GM18507 (cell line): ENCODE results near the gene ANTXR1.
"Not testable (repeated sequence)": the region's sequence is repeated elsewhere in the genome, so short reads cannot be mapped to it uniquely, and the experiment has no call there.

Experiments used
- DNase-seq: peaks from one replicate; pipeline ENCODE4 v3.0.0; 2011; ENCODE audit warnings: low read depth; ENCODE audit not compliant: insufficient read length; ENCODE audit errors: extremely low spot score
- FAIRE-seq: peaks from 2 replicates; lab custom pipeline; 2011; peaks lifted over from hg19 to GRCh38; lab: Jason Lieb, UNC

The ANTXR1 gene

DNA sequence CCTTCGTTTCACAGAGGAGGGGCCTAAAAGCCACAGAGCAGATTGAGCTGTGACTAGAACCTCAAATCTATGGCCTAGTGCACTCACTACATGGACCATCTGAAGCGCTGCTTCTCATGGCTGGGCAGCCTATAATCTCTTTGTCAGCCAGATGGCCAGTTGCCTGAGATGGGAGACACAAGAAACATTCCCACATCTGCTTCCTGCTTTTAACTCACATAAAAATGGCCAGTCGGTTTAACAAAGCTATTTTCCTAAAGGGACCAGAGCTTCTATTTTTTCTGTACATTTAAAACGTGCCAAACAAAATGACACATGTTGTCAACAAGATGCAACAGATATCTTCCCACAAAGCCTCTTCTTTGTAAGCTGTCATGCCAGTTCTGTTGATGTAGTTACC lies 200.2 kb downstream of the ANTXR1 start:
- no peak for DNase-seq
- no peak for FAIRE-seq

DNA sequence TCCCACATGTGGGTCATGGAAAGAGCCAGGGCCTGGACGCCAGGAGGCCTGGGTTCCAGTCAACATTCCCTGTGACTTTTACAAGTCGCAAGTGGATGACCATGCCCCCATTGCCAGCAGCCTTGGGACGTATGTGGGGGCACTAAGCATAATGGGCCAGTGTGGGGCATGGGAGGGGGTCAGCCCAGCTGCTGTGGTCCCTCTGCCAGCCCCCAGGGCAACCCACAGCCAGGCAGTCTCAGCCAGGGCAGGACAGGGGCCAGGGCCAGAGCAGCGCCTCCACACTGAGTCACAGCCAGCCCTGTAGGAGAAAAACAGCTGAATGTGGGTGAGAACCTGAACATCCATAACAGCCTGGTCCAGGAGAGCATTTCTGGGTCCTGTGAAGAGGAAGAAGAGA lies 200.8 kb downstream of the ANTXR1 start:
- DNase-seq: no peak
- no peak for FAIRE-seq

DNA sequence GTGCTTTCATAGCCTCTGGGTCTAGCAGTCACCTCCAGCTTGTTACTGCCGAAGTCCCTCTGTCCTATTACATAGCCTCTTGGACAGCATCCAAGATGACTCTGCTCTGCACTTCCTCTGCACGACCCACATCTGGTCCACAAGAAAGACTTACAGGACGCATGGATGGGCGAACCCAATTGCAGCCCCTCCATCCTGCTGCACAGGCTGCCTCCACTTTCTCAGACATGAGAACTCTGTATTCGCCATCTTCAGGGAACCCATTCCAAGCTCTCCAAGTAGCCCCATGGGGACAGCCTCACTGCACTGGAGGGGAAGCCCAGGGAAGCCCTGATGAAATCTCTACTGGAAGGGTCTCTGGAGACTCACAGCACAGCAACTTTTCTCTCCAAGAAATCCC lies 201.9 kb downstream of the ANTXR1 start:
- no peak for DNase-seq
- no peak for FAIRE-seq

DNA sequence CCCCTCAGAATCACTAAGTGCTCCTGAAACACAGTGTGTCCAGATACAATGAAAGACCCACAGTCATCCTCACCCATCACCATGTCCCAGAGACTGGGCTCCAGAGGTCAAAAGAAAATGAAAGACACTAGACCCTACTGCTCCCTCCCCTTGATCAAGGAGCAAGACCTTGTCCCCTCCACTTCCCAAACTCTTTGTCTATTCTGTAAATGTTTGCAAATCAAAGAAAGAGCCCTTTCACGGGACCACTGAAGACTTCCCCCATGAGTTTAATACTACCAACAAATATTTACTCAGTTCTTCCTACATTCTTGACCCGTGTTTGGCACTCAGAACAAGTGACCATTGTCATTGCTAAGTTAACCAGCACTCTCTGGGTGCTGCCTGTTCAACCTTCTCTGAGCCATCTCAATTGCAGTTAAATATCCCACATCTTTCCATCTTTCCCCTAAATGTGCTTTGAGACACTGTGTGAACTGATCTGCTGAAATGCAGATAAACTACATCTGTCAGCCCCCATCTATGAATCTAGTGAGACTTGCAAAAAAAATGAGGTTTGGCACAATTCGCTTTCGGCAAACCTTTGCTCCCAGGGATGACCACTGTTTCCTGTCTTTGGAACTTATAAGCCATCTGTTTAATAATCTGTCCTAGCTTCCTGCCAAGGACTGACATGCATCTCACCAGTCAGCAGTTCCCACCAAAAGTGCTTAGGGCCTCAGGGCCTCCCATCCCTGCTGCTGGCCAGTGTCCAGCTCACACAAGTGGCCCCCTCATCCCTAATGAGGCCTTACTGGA lies 203.8 kb downstream of the ANTXR1 start:
- no peak for FAIRE-seq
- no peak for DNase-seq

- no peak for FAIRE-seq
Observed at GRCh38 chr2:69217333-69218080, 204.5 kb downstream of the ANTXR1 start.

DNA sequence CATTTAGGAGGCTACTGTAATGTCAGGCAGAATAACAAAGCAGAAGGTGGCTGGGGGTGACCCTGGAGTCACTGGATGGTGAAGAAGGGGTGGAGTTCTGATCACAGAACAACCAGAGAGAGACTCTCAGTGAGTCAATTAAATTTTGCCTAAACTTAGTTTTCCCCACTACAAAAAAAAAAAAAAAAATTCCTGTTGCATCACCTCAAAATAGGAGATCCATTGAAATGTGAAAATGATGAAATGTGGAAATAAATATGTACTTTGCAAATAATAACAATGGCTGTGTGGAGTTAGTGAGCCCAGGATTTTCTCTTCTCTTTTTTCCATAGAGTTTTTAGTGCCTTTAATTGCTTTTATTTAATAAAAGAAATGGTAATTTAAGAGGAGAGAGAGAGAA lies 208.5 kb downstream of the ANTXR1 start:
- FAIRE-seq (no peak), DNase-seq (no peak)

More at GRCh38 chr2:69217333-69218080, 204.5 kb downstream of the ANTXR1 start:
- DNase-seq: no peak

DNA sequence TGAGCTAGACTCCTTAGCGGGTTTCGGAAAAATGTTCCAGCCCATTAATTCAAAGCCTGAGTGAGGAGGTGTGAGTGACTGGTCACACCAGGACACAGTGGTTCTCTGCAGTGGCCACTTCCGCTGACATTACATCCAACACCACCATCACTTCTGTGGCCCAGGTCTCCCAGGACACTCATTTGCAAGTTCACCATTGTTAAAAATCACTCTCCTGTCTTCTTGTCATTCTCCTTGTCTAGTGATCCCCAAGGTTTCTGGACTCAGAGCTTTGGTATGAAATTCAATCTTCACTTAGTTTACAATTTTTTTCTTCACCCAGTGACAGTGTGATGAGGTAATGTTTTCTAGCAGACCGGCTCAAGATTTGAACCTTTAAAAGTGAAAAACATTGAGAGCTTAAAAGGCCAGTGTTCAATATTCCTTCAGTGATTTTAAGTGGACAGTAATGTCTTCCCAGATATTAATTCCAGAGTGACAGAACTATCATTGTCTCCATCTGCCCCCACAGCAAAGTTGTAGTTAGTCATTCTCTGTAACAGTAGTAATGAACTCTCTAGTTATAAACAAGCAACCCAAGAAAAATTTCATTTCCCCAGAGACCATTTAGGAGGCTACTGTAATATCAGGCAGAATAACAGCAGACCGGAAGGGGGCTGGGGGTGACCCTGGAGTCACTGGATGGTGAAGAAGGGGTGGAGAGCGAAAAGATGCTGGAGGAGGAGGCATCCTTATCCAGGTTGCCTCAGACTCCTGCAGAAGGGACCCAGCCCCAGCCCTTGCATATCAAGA lies 209.2 kb downstream of the ANTXR1 start:
- FAIRE-seq (no peak), DNase-seq (no peak)

DNA sequence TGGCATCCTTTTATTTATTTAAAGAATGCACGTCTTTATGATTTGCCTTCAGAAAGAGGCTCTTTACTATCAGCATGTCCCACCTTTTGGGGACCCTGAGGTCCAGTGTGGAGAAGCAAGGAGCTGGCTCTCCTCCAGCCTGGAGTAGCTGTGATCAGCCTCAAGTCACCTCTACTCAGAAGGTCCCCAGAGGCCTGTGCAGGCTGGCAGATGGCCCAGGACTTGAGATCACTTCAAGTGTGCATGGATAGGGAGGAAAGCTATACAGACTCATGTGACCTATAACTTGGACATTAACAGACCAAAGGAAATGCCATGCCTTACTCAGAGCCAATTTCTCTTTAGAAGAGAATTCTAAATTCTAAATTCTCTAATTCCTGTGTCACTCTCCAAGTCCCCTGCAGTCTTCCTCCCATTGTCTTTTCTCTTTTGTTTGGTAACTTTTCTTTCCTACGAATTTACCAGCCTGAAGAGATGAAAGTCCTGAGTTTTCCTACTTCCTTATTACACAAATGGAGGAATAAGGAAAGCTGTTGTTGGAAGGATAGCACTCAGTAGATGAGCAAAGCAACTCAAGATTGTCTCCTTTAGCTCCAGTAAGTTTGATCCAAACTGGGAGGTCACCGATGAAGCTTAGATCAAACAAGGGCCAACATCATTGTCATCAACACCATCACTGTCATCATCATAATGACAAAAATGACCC lies 210.1 kb downstream of the ANTXR1 start:
- DNase-seq: no peak
- no peak for FAIRE-seq

DNA sequence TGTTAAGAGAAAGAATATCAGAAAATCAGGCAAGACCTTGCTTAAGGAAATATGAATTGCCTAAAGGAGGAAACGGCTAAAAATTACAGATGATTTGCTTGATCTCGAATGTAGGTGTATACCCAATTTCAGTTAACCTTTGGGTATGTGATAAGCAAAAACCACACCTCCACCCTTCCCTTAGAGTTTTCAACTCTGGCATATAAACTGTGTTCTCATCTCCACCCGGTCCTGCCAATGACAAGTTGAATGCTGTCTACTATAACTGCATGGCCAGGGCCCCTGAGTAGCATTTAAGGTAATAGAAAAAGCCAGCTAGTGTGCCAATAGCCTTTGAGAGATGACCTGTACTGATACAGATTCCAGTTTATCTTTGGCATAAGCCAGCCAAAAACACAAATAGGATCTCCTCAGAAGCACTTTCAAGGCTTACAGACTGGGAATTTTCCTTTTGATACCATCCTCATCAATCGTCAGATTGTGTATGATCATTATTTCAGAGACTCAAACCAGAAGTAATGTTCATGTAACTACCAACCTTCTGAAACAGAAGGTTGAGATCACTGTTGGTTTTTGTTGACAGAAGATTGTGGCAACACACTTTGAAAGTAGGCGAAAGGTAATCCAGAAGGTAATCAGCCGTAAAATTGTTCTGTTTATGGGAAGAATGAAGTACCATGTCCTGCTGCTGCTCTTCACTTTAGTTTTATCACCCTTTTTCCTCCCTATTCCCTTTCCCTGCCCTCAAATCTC lies 211.0 kb downstream of the ANTXR1 start:
- FAIRE-seq (no peak), DNase-seq (no peak)

DNA sequence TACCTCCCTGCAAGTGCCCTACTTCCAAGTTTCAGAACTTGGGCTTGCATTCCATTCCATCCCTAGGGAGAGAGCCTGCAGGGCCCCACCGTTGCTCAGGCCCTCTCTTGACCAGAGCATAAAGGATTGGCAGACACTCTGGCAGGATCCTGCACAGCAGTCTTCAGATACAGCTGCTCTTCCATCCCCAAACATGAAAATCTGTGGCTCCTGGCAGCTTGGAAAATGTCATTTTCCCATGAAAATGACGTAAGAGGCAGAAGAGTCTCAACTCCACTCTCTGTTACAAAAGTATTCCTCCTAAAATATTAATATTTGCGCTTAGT lies 211.5 kb downstream of the ANTXR1 start:
- DNase-seq (no peak), FAIRE-seq (no peak)

GRCh38 chr2:69225933-69226332 lies 213.0 kb downstream of the ANTXR1 start:
- FAIRE-seq (no peak), DNase-seq (no peak)

- FAIRE-seq (no peak), DNase-seq (no peak)
Observed at GRCh38 chr2:69226903-69227302, 213.9 kb downstream of the ANTXR1 start.

- FAIRE-seq: no peak
- no peak for DNase-seq
Observed at GRCh38 chr2:69227716-69228115, 214.7 kb downstream of the ANTXR1 start.

DNA sequence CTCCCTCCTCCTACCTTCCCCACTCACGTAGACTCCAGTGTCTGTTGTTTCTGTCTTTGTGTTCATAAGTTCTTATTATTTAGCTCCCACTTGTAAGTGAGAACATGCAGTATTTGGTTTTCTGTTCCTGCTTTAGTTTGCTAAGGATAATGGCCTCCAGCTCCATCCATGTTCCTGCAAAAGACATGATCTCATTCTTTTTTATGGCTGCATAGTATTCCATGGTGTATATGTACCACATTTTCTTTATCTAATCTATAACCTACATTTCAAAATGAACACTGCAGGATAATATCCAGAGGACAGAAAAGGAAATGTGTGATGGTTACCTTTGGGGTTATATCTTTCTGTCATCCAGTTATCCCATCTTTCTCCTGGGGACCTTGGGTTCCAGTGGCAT lies 218.0 kb downstream of the ANTXR1 start:
- not testable (repeated sequence) for FAIRE-seq, DNase-seq

DNA sequence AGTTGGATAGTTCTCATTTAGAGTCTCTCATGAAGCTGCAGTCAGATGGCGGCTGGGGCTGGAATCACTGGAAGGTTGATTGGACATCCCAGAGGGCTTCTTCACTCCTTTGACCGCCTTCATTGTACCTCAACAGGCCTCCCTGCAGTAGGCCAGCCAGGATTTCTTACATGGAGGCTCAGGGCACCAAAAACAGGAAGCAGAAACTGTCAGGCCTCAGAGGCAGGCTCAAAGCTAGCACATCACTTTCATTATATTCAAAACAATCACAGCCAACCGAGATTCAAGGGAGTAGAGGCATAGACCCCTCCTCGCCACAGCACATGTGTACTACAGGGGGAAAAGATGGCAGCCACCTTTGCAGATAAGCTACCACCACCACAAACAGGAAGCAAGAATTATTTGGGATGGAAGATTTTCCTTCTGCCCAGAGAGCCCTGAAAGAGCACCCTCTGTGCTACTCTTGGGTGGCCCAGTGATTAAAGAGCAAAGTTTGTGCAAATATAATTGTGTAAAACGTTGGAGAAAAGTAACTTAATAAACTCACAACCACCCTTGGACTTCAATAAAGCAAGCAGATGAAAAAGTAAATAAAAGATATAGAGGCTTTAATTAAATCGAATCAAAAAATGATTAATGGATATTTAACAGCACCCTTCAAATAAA lies 218.8 kb downstream of the ANTXR1 start:
- FAIRE-seq: no peak
- DNase-seq: no peak

- not testable (repeated sequence) for DNase-seq, FAIRE-seq
Observed at GRCh38 chr2:69235835-69236234, 222.9 kb downstream of the ANTXR1 start.

DNA sequence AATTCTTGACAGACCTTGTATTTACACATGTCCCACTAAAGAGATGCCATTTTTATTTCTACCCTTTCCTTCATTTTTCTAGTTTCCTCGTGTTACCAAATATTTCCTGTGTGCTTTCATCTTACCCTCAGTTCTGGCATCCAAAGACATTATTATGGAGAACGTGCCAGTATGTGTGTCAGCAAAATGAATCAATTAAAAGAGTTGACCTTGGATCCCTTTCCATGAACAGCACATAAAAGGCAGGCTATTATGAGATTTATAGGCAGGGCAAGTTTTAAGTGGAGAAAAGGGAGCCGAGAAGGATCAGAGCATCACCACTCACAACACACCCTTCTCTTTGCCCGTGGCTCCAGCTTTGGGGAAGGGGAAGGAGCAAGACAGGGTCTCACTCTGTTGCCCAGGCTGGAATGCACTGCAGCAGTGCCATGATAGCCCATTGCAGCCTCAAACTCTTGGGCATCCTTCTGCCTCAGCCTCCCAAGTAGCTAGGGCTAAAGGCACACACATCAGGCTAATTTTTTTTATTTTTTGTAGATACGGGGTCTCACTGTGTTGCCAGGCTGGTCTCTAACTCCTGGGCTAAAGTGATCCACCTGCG lies 224.2 kb downstream of the ANTXR1 start:
- FAIRE-seq (no peak), DNase-seq (no peak)

- FAIRE-seq: no peak
- DNase-seq: no peak
Observed at GRCh38 chr2:69238449-69239031, 225.6 kb downstream of the ANTXR1 start.
